HTR-8/SVneo (cell line): ENCODE data around the gene FBLN2.

Experiments used
- DNase-seq: peaks from one replicate; pipeline ENCODE4 v3.0.0; 2011; ENCODE audit warnings: low spot score, mixed read lengths; ENCODE audit not compliant: insufficient read length
- FAIRE-seq: peaks from 2 replicates; lab custom pipeline; 2011; peaks lifted over from hg19 to GRCh38; lab: Jason Lieb, UNC

FBLN2 gene

GRCh38 chr3:13634151-13634550 lies 85.2 kb downstream of the FBLN2 start:
- FAIRE-seq (no peak), DNase-seq (no peak)

DNA sequence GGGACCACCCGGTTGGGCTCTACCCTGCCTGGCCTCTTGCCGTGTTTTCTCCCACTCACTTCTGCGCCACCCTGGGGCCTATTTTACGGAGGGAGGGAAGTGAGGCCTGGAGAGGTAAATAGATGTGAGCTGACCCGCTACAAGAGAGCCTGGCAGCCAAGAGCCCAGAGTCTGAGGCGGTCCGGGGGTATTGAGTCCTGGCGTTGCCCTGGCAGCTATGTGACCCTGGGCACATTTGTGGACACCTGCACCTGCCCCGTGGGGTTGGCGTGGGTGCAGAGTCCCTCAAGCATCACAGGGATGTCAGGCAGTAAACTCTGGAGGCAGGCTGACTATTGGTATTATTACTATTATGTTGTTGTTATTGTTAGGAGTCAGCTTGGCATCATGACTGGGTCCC lies 85.7 kb downstream of the FBLN2 start:
- FAIRE-seq (no peak), DNase-seq (no peak)

DNA sequence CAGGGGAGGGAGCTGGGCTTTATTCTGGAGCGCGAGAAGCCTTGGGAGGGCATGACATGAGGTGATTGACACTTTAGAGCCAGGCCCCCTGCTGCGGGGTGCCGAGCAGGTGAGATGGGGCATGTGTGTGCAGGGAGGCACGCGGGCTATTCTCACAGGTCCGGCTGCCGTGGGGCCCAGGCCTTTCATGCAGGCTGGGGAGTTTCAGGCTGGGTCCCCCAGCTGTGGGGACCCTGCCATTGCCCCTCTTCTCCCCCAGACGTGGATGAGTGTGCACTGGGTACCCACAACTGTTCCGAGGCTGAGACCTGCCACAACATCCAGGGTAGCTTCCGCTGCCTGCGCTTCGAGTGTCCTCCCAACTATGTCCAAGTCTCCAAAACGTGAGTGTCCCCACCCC lies 87.3 kb downstream of the FBLN2 start:
- no peak for FAIRE-seq
- no peak for DNase-seq

GRCh38 chr3:13636874-13637273 lies 87.9 kb downstream of the FBLN2 start:
- FAIRE-seq (no peak), DNase-seq (no peak)

GRCh38 chr3:13637311-13637891 lies 88.5 kb downstream of the FBLN2 start:
- FAIRE-seq, result no peak
- DNase-seq, result no peak

DNA sequence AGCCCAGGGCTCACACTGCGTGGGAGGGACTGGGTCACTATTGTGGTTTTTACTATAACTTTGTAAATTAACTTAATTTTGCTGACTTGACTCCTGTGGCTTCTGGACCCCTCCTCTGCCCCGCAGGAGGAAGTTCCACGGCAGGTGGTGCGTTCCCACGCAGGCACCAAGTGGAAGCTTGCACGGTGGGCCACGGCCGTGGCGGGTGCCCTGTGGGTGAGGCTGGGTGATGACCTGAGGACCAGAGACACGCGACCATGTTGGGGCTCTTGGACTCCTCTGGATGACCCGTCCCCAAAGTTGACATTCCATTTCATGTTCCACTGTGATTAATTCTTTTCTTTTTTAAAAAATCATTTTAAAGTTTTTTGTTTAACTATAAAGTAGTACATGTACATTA lies 89.0 kb downstream of the FBLN2 start:
- no peak for FAIRE-seq

GRCh38 chr3:13638927-13639326 lies 90.0 kb downstream of the FBLN2 start:
- FAIRE-seq (no peak), DNase-seq (no peak)

More for the DNA sequence above, 89.0 kb downstream of the FBLN2 start:
- no peak for DNase-seq

DNA sequence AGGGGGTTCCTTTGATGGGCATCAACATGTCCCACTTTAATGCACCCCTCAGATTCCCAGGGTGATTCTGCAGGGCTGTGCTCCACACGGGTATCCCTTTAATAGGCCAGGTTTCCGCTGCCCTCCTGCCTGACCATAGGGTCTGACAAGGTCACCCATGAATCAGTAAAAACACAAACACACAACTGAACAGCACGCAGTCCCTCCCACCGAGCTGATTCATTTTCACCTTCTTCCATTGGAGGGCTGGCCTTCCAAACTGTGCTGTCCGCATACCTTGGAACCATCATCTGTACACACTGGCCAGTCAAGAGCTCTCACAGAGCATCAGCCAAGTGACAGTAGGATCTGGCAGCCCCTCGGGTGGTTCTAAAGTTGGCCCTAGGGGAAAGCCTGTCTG lies 93.7 kb downstream of the FBLN2 start:
- no peak for DNase-seq
- FAIRE-seq, result no peak

GRCh38 chr3:13644341-13645117 lies 95.6 kb downstream of the FBLN2 start:
- DNase-seq (no peak), FAIRE-seq (no peak)

DNA sequence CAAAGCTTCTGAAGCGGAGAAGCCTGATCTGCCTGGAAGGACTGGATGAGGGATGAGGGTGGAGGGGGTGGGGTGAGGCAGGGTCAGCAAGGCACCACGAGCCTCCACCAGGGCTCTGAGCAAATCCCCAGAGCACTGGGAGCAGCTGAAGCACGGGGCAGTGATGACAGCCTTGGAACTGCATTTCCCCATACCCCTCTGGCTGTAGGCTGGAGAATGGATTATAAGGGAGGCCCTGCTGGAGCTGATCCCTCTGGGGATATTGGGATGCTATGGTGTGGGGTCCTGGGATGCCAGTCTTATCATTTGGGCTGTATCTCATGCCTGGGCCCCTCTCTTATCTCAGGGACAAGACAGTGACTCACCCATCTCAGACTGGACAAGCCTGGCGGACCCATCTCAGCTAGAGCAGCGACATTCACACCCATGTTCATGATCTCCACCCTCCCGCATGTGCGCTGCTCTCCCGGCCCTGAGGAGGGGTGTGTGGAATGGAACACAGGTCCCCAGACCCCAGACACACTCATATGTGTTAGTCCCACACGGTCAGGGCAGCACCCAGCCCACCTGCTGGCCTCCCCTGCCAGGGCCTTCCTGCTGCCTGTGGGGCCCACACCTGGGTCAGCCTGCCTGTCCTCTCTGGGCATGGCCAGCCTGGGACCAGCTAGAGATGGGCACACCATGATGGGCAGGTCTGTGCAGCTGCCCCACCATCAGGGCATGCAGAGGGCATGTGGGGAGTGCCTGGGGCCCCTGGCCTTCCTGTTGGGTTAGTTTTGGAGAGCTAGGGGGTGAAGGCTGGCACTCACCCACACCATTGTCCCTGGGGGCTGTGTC lies 97.1 kb downstream of the FBLN2 start:
- DNase-seq (no peak), FAIRE-seq (no peak)

GRCh38 chr3:13647298-13648059 lies 98.6 kb downstream of the FBLN2 start:
- DNase-seq (no peak), FAIRE-seq (no peak)

DNA sequence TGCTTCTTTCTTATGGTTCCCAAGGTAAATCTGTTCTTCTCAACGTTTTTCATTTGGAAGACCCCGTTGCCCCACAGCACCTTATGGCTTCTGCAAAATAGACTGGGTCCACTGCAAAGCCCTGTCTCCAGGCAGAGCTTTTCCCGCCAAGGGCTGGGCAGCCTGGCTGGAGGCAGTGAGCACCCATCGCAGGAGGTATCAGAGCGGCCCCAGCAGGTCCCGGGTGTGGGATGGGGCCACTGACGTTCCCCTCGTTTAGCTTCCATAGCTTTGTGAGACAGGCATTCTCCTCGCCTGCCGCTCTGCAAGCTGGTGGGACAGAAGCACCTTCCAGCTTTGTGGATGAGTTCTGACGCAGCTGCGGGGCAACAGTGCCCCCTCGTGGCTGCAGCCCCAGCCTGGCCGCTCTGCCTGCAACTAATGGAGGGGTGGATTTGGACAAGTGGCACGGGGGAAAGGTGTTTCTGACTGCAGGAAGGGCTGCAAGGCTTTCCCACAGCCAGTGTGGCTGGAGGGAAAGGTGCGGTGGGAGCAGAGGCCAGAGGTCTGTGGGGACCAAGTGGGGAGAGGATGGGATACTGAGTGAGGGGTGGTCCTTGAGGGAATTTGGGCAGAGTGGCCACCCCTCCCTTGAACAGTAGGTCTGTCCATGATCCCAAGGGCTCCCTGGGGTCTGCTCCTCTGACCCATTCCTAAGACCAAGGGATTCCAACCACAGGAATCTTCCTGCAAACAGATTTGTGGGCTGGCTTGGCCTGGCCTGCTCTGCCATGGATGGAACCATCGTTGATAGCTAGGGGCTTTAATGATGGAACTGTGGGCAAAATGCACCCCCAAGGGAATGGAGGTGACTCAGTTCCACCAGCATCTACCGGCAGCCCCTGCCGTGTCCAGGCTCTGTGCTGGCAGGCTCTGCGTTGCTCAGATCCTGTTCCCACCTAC lies 99.4 kb downstream of the FBLN2 start:
- DNase-seq (peak; percentile 93), FAIRE-seq (peak; percentile 97)

- peak; percentile 88 for FAIRE-seq
These were observed 101.5 kb downstream of the FBLN2 start for GRCh38 chr3:13650210-13651056.

DNA sequence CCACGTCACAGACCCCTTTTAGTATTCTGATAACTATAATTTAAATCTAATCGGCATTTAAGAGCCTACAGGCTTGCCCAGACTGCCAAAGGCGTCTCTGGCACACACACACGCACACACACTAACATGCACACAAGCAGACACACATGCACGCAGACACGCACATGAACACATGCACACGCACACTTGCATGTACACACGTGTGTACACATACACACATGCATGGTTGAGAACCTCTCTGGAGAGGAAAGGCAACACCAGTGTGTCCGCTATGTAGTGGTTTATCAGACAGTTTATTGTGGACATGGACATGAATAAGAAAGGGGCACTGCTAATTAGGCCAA lies 102.1 kb downstream of the FBLN2 start:
- FAIRE-seq, result peak; percentile 77

More at GRCh38 chr3:13650210-13651056, 101.5 kb downstream of the FBLN2 start:
- peak; percentile 85 for DNase-seq

GRCh38 chr3:13651775-13652428 lies 103.0 kb downstream of the FBLN2 start:
- DNase-seq (no peak), FAIRE-seq (no peak)

More for the DNA sequence above, 102.1 kb downstream of the FBLN2 start:
- DNase-seq, result no peak

DNA sequence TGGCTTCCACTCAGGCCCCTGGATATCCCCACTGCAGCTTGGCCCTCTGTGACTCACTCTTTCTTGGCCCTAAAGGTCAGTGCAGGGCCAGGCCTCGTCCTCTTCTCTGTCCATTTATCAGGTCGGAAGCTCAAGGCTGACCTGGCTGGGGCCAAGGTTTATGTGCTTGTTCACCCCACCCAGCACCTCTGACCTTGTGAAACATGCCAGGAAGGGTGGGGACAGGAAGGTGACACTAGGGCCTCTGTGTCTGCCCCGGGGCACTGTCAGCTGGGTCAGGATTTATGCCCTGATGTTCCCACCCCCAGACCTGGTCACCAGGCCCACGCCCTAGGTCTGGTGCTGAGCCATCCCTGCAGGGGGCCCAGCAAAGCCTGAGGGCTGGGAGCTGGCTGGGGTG lies 103.8 kb downstream of the FBLN2 start:
- DNase-seq, result no peak
- FAIRE-seq, result no peak

GRCh38 chr3:13653631-13654279 lies 104.8 kb downstream of the FBLN2 start:
- no peak for DNase-seq
- FAIRE-seq, result no peak
